HepG2 (cell line): Measurements from ENCODE around the gene VPS4A. TPM values are rescaled to one million over a fixed set of nuclear protein-coding genes. Genes with fewer than 3 reads are reported as not detected.

Experiments used
- ATF1 ChIP-seq: IDR thresholded peaks from 2 replicates; pipeline ENCODE4 v1.6.1; 2016; ENCODE audit warnings: mild to moderate bottlenecking, control low read depth
- GLI4 ChIP-seq: sonication (generic); formaldehyde crosslinking; IDR thresholded peaks from 2 replicates; pipeline ENCODE4 v1.5.1; 2020; ENCODE audit warnings: missing genetic modification reagents, mild to moderate bottlenecking, moderate library complexity, borderline replicate concordance
- KDM3A ChIP-seq: IDR thresholded peaks from 2 replicates; pipeline ENCODE4 v1.6.1; 2018; ENCODE audit warnings: low read depth, missing compliant biosample characterization
- SALL1 ChIP-seq: sonication (generic); formaldehyde crosslinking; IDR thresholded peaks from 2 replicates; pipeline ENCODE4 v1.8.0; 2022; ENCODE audit warnings: mild to moderate bottlenecking, missing genetic modification reagents
- SALL2 ChIP-seq: sonication (generic); formaldehyde crosslinking; IDR thresholded peaks from 2 replicates; pipeline ENCODE4 v1.8.1; 2023; ENCODE audit warnings: mild to moderate bottlenecking, missing genetic modification reagents, inconsistent platforms
- TGIF2 ChIP-seq: IDR thresholded peaks from 2 replicates; pipeline ENCODE4 v1.6.1; 2016; ENCODE audit warnings: control low read depth, missing compliant biosample characterization
- ZBTB1 ChIP-seq: sonication (generic); formaldehyde crosslinking; IDR thresholded peaks from 2 replicates; pipeline ENCODE4 v1.4.0; 2020; ENCODE audit warnings: missing genetic modification reagents, borderline replicate concordance
- ZNF296 ChIP-seq: sonication (generic); formaldehyde crosslinking; conservative IDR thresholded peaks from 2 replicates; pipeline ENCODE4 v1.5.0; 2020; ENCODE audit warnings: mild to moderate bottlenecking, missing genetic modification reagents
- polyA plus RNA-seq, 8 experiments: library from polyadenylated mRNA; depleted of rRNA in 3 of 8; stranded (reverse) in 7 of 8; unstranded in 1 of 8; fragments of >200 nt; fragmentation: Illumina TruSeq in 4 of 8; extraction: Trizol in 4 of 8; gene quantifications; 2 replicates each; pipeline versions ENCODE4 v1.2.1 to v1.2.3, GENCODE V29; 2011 to 2016; ENCODE audit warnings: low read depth in 4 of 8, missing spikeins in 1 of 8, mixed read lengths in 1 of 8; ENCODE audit not compliant: insufficient read depth in 1 of 8
- total RNA-seq, 5 experiments: library from RNA; depleted of rRNA; stranded (reverse); fragments of >200 nt; fragmentation: Illumina TruSeq; extraction: Trizol; gene quantifications; 2 replicates each; pipeline ENCODE4 v1.2.3, GENCODE V29; 2016; ENCODE audit warnings: low read depth in 1 of 5
- TF ChIP-seq, protein P1 (sequence below): sonication (generic); formaldehyde crosslinking; IDR thresholded peaks from 2 replicates; pipeline ENCODE4 v1.4.0; 2020; ENCODE audit warnings: mild to moderate bottlenecking, missing genetic modification reagents, borderline replicate concordance
- TF ChIP-seq, protein P2 (sequence below): IDR thresholded peaks from 2 replicates; pipeline ENCODE4 v1.6.1; 2012; ENCODE audit warnings: low read depth, low read length, improper control_type of control experiment
- TF ChIP-seq, protein P3 (sequence below): sonication (generic); formaldehyde crosslinking; IDR thresholded peaks from 2 replicates; pipeline ENCODE4 v1.4.0; 2020; ENCODE audit warnings: mild to moderate bottlenecking, missing genetic modification reagents
- TF ChIP-seq, protein P4 (sequence below): sonication (generic); formaldehyde crosslinking; IDR thresholded peaks from 2 replicates; pipeline ENCODE4 v1.4.0; 2020; ENCODE audit warnings: missing genetic modification reagents
- TF ChIP-seq, protein P5 (sequence below): sonication (generic); formaldehyde crosslinking; IDR thresholded peaks from 2 replicates; pipeline ENCODE4 v1.4.0; 2020; ENCODE audit warnings: missing genetic modification reagents, borderline replicate concordance

The VPS4A gene
- total and polyA plus RNA-seq, 2 of the 13 experiments (the other 11 are each of a cell fraction or from before 2014, with no cell fraction given) = 13.2 to 27.9 TPM

DNA sequence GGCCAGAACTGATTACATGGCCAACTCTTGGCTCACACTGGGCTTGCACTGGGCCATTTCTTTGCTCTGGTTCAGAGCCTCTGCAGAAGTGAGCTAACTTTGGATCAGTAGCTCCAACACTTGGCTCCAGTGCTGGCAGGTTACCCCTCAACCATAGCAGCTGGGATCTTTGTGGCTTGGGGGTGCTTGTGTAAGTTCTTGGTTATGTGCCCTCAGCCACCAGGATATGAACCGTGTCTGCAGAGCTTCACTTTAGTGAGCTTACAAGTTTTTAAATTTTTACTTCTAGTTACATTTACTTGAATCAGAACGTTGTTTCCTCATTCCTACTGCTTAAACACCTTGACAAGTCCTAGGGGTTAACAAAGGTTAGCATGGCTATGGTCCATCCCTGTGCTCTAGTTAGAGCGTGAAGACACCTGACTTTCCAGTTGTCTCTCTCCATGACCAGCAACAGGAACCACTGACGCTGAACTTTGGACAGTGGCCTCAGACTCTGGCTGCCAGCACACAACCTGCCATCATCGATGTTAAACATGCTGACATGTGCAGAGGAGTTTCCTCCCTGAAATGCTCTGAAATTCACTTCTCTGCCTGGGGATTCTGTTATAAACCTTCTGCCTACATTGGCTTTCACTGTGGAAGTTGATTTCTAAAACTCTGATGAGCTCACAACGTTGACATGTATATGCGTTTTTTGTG is 15.2 kb downstream of the VPS4A start (continued):
- TF ChIP-seq, protein P1, sequence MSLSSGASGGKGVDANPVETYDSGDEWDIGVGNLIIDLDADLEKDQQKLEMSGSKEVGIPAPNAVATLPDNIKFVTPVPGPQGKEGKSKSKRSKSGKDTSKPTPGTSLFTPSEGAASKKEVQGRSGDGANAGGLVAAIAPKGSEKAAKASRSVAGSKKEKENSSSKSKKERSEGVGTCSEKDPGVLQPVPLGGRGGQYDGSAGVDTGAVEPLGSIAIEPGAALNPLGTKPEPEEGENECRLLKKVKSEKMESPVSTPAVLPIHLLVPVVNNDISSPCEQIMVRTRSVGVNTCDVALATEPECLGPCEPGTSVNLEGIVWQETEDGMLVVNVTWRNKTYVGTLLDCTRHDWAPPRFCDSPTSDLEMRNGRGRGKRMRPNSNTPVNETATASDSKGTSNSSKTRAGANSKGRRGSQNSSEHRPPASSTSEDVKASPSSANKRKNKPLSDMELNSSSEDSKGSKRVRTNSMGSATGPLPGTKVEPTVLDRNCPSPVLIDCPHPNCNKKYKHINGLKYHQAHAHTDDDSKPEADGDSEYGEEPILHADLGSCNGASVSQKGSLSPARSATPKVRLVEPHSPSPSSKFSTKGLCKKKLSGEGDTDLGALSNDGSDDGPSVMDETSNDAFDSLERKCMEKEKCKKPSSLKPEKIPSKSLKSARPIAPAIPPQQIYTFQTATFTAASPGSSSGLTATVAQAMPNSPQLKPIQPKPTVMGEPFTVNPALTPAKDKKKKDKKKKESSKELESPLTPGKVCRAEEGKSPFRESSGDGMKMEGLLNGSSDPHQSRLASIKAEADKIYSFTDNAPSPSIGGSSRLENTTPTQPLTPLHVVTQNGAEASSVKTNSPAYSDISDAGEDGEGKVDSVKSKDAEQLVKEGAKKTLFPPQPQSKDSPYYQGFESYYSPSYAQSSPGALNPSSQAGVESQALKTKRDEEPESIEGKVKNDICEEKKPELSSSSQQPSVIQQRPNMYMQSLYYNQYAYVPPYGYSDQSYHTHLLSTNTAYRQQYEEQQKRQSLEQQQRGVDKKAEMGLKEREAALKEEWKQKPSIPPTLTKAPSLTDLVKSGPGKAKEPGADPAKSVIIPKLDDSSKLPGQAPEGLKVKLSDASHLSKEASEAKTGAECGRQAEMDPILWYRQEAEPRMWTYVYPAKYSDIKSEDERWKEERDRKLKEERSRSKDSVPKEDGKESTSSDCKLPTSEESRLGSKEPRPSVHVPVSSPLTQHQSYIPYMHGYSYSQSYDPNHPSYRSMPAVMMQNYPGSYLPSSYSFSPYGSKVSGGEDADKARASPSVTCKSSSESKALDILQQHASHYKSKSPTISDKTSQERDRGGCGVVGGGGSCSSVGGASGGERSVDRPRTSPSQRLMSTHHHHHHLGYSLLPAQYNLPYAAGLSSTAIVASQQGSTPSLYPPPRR = peak; percentile 59
- TF ChIP-seq ZNF296 (CRISPR knock-in tag) (no peak), SALL1 (CRISPR knock-in tag) (peak; percentile 88), GLI4 (CRISPR knock-in tag) (peak; percentile 82; the same call in 1 of the 2 replicates), ZBTB1 (CRISPR knock-in tag) (no peak), ATF1 (CRISPR knock-in tag) (no peak), SALL2 (CRISPR knock-in tag) (no peak), TGIF2 (CRISPR knock-in tag) (peak; percentile 95), KDM3A (CRISPR knock-in tag) (peak; percentile 62; the same call in 1 of the 2 replicates)
- TF ChIP-seq, protein P2, sequence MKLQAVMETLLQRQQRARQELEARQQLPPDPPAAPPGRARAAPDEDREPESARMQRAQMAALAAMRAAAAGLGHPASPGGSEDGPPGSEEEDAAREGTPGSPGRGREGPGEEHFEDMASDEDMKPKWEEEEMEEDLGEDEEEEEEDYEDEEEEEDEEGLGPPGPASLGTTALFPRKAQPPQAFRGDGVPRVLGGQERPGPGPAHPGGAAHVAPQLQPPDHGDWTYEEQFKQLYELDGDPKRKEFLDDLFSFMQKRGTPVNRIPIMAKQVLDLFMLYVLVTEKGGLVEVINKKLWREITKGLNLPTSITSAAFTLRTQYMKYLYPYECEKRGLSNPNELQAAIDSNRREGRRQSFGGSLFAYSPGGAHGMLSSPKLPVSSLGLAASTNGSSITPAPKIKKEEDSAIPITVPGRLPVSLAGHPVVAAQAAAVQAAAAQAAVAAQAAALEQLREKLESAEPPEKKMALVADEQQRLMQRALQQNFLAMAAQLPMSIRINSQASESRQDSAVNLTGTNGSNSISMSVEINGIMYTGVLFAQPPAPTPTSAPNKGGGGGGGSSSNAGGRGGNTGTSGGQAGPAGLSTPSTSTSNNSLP = no peak
- TF ChIP-seq, protein P3, sequence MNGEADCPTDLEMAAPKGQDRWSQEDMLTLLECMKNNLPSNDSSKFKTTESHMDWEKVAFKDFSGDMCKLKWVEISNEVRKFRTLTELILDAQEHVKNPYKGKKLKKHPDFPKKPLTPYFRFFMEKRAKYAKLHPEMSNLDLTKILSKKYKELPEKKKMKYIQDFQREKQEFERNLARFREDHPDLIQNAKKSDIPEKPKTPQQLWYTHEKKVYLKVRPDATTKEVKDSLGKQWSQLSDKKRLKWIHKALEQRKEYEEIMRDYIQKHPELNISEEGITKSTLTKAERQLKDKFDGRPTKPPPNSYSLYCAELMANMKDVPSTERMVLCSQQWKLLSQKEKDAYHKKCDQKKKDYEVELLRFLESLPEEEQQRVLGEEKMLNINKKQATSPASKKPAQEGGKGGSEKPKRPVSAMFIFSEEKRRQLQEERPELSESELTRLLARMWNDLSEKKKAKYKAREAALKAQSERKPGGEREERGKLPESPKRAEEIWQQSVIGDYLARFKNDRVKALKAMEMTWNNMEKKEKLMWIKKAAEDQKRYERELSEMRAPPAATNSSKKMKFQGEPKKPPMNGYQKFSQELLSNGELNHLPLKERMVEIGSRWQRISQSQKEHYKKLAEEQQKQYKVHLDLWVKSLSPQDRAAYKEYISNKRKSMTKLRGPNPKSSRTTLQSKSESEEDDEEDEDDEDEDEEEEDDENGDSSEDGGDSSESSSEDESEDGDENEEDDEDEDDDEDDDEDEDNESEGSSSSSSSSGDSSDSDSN (CRISPR knock-in tag) = peak; percentile 63; the same call in 1 of the 2 replicates
- TF ChIP-seq, protein P4, sequence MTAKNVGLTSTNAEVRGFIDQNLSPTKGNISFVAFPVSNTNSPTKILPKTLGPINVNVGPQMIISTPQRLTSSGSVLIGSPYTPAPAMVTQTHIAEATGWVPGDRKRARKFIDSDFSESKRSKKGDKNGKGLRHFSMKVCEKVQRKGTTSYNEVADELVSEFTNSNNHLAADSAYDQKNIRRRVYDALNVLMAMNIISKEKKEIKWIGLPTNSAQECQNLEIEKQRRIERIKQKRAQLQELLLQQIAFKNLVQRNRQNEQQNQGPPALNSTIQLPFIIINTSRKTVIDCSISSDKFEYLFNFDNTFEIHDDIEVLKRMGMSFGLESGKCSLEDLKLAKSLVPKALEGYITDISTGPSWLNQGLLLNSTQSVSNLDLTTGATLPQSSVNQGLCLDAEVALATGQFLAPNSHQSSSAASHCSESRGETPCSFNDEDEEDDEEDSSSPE (CRISPR knock-in tag) = peak; percentile 71
- TF ChIP-seq, protein P5, sequence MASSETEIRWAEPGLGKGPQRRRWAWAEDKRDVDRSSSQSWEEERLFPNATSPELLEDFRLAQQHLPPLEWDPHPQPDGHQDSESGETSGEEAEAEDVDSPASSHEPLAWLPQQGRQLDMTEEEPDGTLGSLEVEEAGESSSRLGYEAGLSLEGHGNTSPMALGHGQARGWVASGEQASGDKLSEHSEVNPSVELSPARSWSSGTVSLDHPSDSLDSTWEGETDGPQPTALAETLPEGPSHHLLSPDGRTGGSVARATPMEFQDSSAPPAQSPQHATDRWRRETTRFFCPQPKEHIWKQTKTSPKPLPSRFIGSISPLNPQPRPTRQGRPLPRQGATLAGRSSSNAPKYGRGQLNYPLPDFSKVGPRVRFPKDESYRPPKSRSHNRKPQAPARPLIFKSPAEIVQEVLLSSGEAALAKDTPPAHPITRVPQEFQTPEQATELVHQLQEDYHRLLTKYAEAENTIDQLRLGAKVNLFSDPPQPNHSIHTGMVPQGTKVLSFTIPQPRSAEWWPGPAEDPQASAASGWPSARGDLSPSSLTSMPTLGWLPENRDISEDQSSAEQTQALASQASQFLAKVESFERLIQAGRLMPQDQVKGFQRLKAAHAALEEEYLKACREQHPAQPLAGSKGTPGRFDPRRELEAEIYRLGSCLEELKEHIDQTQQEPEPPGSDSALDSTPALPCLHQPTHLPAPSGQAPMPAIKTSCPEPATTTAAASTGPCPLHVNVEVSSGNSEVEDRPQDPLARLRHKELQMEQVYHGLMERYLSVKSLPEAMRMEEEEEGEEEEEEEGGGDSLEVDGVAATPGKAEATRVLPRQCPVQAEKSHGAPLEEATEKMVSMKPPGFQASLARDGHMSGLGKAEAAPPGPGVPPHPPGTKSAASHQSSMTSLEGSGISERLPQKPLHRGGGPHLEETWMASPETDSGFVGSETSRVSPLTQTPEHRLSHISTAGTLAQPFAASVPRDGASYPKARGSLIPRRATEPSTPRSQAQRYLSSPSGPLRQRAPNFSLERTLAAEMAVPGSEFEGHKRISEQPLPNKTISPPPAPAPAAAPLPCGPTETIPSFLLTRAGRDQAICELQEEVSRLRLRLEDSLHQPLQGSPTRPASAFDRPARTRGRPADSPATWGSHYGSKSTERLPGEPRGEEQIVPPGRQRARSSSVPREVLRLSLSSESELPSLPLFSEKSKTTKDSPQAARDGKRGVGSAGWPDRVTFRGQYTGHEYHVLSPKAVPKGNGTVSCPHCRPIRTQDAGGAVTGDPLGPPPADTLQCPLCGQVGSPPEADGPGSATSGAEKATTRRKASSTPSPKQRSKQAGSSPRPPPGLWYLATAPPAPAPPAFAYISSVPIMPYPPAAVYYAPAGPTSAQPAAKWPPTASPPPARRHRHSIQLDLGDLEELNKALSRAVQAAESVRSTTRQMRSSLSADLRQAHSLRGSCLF (CRISPR knock-in tag) = no peak
